Measurements from ENCODE around the gene OR8D1.

Gene OR8D1

DNA sequence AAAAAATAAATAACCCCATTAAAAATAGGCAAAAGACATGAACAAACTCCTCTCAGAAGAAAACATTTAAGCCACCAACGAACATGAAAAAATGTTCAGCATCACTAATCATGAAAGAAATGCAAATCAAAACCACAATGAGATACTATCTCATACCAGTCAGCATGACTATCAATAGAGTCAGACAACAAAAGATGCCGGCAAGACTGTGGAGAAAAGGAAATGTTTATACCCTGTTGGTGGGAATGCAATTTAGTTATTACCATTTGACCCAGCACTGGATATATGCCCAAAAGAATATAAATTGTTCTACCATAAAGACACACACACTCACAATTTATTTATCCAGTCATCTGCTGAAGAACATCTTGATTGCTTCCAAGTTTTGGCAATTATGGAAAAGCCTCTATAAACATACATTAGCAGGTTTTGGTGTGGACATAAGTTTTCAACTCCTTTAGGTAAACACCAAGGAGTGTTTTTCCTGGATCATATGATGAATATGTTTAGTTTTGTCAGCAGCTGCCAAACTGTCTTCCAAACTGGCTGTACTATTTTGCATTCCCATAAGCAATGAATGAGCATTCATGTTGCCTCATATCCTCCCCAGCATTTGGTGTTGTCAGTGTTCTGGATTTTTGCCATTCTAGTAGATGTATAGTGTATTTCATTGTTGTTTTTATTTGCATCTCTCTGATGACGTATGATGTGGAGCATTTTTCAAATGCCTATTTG, 28.0 kb downstream of the OR8D1 start:
- no peak for DNase-seq

DNA sequence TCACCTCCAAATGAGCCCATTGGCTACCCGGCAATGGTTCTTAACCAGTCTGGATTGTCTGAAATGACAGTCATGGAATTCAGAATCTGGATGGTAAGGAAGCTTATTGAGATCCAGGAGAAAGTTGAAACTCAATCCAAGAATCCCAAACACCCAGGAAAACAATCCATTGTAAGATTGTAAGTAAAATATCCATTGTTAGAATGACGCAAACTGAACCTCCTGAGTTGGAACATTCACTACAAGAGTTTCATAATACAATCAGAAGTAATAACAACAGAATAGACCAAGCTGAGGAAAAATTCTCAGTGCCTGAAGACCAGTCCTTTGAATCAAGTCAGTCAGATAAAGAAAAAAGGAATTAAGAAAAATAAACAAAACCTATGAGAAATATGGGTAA, 35.5 kb downstream of the OR8D1 start:
- DNase-seq, result no peak

DNA sequence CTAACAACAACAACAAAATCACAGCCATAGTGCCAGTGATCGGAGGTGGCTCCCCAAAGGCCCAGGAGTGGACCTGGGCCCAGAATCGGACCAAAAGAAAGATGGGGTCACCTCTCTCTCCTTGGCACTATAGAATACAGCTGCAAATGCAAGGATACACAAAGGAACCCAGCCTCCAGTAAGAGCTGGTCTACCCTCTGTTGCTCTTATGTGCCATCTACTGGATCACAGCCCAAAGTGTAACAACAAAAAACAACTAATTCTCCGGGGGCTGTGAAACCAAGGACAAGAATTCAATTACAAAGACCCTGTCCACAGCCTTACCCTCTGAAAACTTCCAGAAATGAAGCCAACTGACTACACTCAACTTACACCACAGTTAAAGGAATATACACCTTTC, 35.9 kb downstream of the OR8D1 start:
- DNase-seq, result peak; percentile 88

DNA sequence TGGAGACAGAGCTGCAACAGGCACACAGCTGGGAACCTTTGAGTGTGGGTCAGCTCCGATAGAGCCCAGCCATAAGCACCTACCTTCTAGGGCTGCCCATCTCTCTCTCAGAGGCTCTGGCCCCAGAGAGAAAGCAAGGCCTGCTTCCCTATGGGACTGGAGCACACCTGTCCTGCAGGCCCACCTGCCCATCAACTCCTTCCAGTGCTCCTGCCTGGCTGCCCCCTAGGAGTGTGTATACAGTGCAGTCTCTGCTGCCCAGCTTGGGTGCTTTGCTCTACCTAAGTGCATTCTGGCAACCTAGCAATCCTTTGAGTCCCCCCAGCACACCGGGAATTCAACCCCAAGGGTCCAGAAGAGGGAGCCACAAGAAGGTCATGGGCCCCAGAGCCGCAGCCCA, 36.5 kb downstream of the OR8D1 start:
- DNase-seq, result no peak

DNA sequence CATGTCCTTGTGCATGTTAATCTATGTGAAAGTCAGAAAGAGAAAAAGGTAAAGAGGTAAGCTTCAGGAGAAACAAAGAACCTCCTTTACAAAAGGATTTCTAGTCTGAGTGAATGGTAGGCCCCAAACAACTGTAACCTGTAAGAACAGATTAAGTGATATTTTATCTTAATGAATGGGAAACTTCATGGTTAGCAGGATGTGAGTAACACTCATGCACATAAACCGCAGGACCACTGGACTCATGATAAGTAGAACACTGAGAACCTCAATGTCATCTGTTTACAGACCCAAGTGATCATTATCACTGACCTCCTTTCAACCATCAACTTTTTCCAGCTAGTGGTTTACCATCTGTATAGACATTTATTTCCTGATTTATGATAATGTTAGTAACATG, 37.7 kb downstream of the OR8D1 start:
- DNase-seq, result peak; percentile 94

DNA sequence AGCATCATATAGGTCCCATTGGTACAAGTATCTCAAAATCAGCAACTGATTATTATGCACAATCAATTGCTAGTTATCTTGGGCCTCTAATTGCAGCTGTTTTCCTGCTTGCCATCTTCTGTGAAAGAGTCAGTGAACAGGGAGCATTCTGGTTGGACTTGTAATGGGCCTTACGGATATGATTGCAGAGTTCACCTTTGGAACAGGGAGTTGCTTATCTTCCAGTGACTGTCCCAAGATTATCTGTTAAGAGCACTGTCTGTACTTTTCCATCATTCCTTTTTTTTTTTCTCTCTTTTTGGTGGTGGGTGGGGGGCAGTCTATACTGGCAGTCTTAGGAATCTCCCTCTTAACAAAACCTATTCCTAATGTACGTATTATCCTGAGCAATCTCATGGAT, 39.7 kb downstream of the OR8D1 start:
- no peak for DNase-seq

DNA sequence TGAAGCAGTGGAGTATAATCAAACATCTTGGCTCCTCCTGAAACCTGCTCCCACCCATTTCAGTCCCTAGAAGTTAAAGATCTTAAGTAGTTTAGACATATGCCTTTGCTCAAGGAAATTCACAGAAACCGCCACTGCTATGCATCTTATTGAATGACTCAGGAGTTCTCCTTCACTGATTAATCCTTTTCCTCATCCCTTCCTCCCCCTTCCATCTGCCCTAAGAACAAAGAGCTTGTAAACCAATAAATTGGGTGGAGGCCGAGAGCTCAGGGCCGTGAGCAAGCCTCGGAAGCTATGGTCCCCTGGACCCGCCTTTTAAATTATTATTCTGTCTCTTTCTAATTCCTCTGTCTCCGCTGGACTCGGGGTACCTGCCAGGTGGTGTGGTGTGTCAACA, 42.9 kb downstream of the OR8D1 start:
- DNase-seq, result peak; percentile 40

DNA sequence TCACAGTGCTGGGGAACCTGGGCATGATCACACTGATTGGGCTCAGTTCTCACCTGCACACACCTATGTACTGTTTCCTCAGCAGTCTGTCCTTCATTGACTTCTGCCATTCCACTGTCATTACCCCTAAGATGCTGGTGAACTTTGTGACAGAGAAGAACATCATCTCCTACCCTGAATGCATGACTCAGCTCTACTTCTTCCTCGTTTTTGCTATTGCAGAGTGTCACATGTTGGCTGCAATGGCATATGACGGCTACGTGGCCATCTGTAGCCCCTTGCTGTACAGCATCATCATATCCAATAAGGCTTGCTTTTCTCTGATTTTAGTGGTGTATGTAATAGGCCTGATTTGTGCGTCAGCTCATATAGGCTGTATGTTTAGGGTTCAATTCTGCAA, 48.7 kb downstream of the OR8D1 start:
- peak; percentile 79 for DNase-seq

DNA sequence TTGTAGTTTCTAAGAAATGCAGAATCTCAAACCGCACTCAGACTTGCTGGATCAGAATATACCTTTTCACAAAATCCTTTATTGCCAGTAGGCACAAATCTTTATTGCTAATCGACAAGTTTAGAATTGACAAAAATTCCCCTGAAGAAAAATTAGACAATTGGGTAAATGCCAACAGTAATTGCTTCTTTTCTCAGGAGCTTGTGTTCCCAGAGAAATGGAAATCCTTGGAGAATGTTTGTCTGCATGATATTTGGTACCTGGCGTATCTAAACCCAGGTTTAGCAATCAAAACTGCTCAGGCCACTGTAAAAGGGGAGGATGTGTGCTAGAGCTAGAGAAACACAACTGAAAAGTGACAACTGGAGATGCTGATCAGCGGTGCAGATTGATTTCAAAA, 57.7 kb downstream of the OR8D1 start, which contains the start of gene OR8G5:
Gene OR8G5 (plus strand): TSS at position 301 of the 400 bp plus-strand sequence. CDS start 8,556 bp downstream, outside the sequence.
- no peak for DNase-seq

Data from OCI-M1 (cell line).